Measurements from ENCODE around the gene PRKAG3. TPM values are rescaled to one million over a fixed set of nuclear protein-coding genes. Genes with fewer than 3 reads are reported as not detected.

PRKAG3 gene
- total RNA-seq, 4 donors from 2014 or later: not detected

DNA sequence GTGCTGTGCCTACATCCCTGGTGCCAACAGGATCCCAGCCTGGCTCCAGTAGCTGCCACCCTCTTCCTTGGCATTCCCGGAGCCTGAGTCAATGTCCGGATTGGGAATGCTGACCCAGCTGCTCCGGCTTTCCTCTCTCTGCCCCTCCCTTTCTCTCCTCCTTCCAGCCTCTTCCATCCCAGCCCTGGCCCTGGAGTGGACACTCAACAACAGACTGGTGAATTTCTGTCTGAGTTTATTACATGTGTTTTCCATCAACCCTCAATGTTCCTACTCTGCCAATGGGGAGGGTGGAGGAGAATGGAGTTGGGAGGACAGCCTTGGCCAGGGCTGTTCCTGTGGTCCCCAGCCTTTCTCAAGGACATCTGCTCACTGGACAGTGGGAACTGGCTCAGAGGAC, 917 bp upstream of the PRKAG3 start:
- Histone ChIP-seq H3K4me3 (no peak overlapping the region), H3K27ac (peak overlapping the region in 2 of 4 donors; percentile 63 to 65), H3K36me3 (no peaks in the 10 kb centered on the region), H3K27me3 (peaks cover 0 to 71% (median 0%) of the 10 kb centered on the region in 4 donors), H3K4me1 (peaks cover 0 to 29% (median 0%) of the 10 kb centered on the region in 3 donors), H3K9me3 (peaks cover 0 to 5% (median 0%) of the 10 kb centered on the region in 3 donors)
- WGBS, 2 donors: 61 to 71% methylated on average over 3 of the region's 3 CpGs
- TF ChIP-seq POLR2A (IDR thresholded peaks at IDR 0.05): no peak
- no peak for TF ChIP-seq CTCF (IDR thresholded peaks at IDR 0.05)
- intact Hi-C loops (cut with DNase I): no loop called here
- DNase-seq: no peak

DNA sequence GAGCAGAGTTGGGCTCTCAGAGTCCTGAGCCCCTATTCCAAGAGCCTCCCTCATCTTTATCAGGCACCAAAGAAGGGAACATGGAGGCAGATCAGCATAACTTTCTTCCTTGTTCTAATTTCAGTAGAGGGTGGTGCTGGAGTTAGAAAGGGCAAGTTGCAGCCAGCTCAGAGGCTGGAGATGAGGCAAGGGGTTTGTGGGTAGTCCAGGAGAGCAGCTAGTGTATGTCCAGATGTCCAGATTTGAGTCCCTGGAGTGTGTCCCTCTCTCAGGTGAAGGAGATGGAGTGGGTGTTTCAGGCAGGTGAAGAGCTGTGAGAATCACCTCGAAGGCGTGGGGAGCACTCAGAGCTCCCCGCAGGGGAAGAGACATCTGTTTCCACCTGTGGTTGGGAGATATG, 478 bp upstream of the PRKAG3 start:
- 81 to 82% methylated on average over 3 of the region's 3 CpGs for WGBS, 2 donors
- peaks cover 0 to 29% (median 0%) of the 10 kb centered on the region in 3 donors for H3K4me1 ChIP-seq
- intact Hi-C loops (cut with DNase I): no loop called here

DNA sequence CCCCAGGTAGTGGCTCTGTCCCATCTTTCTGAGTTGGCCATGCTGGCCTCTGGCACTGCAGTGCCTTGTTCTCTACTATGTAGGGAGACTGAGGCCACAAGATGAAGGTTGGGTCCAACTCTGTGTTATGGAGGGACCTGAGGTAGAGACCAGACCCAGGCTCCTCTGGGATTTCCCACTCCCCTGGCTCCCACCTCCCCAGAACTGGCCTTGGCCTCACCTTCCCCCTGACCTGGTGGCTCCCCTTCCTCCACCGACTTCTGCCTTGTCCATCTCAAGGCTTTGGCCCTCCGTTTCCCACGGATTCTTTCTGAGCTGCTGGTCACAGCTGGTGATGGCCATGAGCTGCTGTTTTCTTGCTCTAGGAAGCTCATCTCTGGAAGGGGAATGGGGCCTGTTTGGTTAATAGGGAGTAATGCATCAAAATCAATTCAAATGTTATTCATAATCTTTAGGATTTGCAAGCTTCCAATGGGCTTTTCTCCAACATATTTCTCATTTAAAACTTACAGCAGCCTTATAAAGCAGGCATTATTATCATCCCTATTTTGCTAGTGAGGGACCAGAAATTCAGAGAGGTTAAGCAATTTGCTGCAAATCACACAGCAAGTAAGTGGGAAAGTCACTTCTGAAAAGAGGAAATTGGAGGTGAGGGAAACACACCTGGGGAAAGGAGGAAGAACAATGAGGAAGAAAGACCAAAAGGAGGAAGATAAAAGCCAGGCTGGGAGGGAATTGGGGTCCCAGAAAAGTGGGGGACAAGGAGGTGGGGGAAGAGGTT, 887 bp downstream of the PRKAG3 start:
- no peaks in the 10 kb centered on the region for H3K9me3 ChIP-seq
- peaks cover 0 to 29% (median 0%) of the 10 kb centered on the region in 3 donors for H3K4me1 ChIP-seq
- intact Hi-C loops (cut with DNase I): no loop called here
- 77 to 96% methylated on average over 3 of the region's 3 CpGs for WGBS, 2 donors
- DNase-seq: no peak
- H3K4me3 ChIP-seq: no peak overlapping the region
- peaks cover 0 to 62% (median 0%) of the 10 kb centered on the region in 4 donors for H3K27me3 ChIP-seq
- TF ChIP-seq CTCF (IDR thresholded peaks at IDR 0.05) (no peak), POLR2A (IDR thresholded peaks at IDR 0.05) (no peak)
- no peaks in the 10 kb centered on the region for H3K36me3 ChIP-seq
- H3K27ac ChIP-seq: no peak overlapping the region

More for the DNA sequence above, 478 bp upstream of the PRKAG3 start:
- TF ChIP-seq POLR2A (IDR thresholded peaks at IDR 0.05) (no peak), CTCF (IDR thresholded peaks at IDR 0.05) (no peak)
- H3K9me3 ChIP-seq: peaks cover 0 to under 1% (median 0%) of the 10 kb centered on the region in 3 donors
- DNase-seq: no peak
- peak overlapping the region in 2 of 4 donors; percentile 63 to 65 for H3K27ac ChIP-seq
- no peak overlapping the region for H3K4me3 ChIP-seq
- H3K27me3 ChIP-seq: peaks cover 0 to 71% (median 0%) of the 10 kb centered on the region in 4 donors
- H3K36me3 ChIP-seq: no peaks in the 10 kb centered on the region

- peaks cover 0 to 29% (median 0%) of the 10 kb centered on the region in 3 donors for H3K4me1 ChIP-seq
- no peak for DNase-seq
- H3K36me3 ChIP-seq: no peaks in the 10 kb centered on the region
- H3K9me3 ChIP-seq: no peaks in the 10 kb centered on the region
- no peak overlapping the region for H3K4me3 ChIP-seq
- intact Hi-C loops (cut with DNase I): no loop called here
- peaks cover 0 to 56% (median 0%) of the 10 kb centered on the region in 4 donors for H3K27me3 ChIP-seq
- no peak for TF ChIP-seq CTCF (IDR thresholded peaks at IDR 0.05)
- TF ChIP-seq POLR2A (IDR thresholded peaks at IDR 0.05): no peak
- 90% methylated on average over 2 of the region's 17 CpGs; no CpG with 5 or more reads in 1 of the 2 donors for WGBS, 2 donors
- no peak overlapping the region for H3K27ac ChIP-seq
Observed at GRCh38 chr2:218829868-218830451, 1.6 kb downstream of the PRKAG3 start.

DNA sequence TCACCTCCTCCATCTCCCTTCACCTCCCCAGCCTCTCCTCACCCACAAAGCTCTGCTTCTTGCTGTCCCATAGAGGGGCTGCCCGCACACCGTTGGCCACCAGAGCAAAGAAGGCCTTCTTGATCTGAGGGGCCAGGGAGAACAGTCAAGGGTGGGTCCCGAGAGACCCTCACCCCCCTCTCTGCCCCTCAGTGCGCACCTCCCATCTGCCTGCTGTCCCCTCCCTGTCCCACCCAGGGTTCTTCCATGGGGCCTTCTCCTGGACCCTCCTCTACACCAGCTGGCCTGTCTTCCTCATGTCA, 3.2 kb downstream of the PRKAG3 start:
- WGBS, 2 donors: 78 to 84% methylated on average over 3 to 4 of the region's 4 CpGs

More for the DNA sequence above, 3.2 kb downstream of the PRKAG3 start:
- Histone ChIP-seq H3K36me3 (no peaks in the 10 kb centered on the region), H3K4me3 (no peak overlapping the region), H3K27ac (no peak overlapping the region), H3K9me3 (no peaks in the 10 kb centered on the region), H3K4me1 (peaks cover 0 to 26% (median 0%) of the 10 kb centered on the region in 3 donors), H3K27me3 (peaks cover 0 to 44% (median 0%) of the 10 kb centered on the region in 4 donors)
- no peak for TF ChIP-seq CTCF (IDR thresholded peaks at IDR 0.05)
- no peak for TF ChIP-seq POLR2A (IDR thresholded peaks at IDR 0.05)
- DNase-seq: no peak
- intact Hi-C loops (cut with DNase I): no loop called here

Data from esophagus squamous epithelium (tissue), 5 donors.